ENCODE results near the gene VTI1B. TPM values are rescaled to one million over a fixed set of nuclear protein-coding genes. Genes with fewer than 3 reads are reported as not detected.
"Not testable (repeated sequence)": the region's sequence is repeated elsewhere in the genome, so short reads cannot be mapped to it uniquely, and the experiment has no call there.

VTI1B gene, protein sequence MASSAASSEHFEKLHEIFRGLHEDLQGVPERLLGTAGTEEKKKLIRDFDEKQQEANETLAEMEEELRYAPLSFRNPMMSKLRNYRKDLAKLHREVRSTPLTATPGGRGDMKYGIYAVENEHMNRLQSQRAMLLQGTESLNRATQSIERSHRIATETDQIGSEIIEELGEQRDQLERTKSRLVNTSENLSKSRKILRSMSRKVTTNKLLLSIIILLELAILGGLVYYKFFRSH
- polyA plus RNA-seq (ENCODE audit: insufficient read length) = 79.0 TPM

- peak; percentile 46 for DNase-seq (ENCODE audit: low read depth)
Observed at GRCh38 chr14:67674480-67675218, at the start of gene VTI1B. Gene VTI1B (minus strand): TSS chr14:67674632. CDS start chr14:67674489, 143 bp downstream.

- DNase-seq (ENCODE audit: low read depth) = peak; percentile 55
Observed at GRCh38 chr14:67722293-67722692, 47.9 kb upstream of the VTI1B start.

DNA sequence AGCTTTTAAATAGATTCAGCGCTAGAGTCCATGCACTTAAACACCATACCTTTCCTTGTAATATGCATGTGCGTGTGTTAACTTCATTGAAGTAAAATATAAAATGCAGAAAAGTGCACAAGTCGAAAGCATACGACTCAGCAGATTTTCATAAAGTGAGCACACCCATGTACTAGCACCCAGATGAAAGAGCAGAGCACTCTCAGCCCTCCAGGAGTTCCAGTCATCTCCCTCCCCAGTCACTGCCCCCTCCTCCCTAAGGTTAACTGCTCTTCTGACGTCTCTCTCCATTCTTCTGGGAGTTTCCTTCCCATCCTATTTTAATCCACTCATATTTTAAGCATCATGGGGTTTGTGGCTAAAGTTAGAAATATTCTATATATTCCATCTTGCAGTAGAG, 47.4 kb upstream of the VTI1B start:
- DNase-seq (ENCODE audit: low read depth) = no peak

GRCh38 chr14:67719866-67720265, 45.4 kb upstream of the VTI1B start:
- no peak for DNase-seq (ENCODE audit: low read depth)

- DNase-seq (ENCODE audit: low read depth) = not testable (repeated sequence)
Observed at GRCh38 chr14:67719385-67719784, 45.0 kb upstream of the VTI1B start.

GRCh38 chr14:67718265-67718664, 43.8 kb upstream of the VTI1B start:
- DNase-seq (ENCODE audit: low read depth) = no peak

DNA sequence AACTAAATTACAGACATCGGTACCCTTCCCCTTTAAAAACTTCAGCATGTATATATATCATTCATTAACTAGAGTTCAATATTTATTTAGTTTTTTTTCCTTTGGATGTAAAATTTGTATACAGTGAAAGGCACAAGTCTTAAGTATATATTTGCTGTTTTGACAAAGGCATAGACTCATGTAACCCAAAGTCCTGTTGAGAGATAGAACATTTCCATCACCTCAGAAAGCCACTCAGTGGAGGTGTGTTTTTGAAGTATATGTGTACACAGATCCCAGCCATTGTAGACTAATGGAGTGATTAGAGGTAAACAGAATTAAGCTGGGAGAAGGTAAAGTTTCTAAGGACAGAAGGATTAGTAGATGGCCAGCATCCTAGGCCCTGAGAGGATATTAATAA, 42.6 kb upstream of the VTI1B start:
- no peak for DNase-seq (ENCODE audit: low read depth)

DNA sequence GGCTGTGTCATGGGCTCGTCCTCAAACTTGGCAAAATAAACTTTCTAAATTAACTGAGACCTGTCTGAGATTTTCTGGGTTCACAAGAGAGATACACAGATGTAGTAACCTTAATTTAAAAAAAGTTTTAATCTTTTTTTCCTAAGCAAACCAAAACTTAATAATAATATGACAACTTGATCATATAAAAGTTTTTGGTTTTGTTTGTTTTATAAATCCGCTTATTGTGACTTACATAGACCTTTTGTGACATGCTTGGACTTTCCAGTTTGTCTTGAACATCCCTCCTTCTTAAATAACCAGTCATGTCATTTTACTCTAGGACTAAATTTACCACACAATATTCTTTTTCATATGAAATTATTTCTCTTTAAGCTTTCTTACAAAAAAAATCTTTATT, 35.8 kb upstream of the VTI1B start:
- no peak for DNase-seq (ENCODE audit: low read depth)

GRCh38 chr14:67709796-67710195, 35.4 kb upstream of the VTI1B start:
- DNase-seq (ENCODE audit: low read depth) = not testable (repeated sequence)

GRCh38 chr14:67709346-67709745, 34.9 kb upstream of the VTI1B start:
- DNase-seq (ENCODE audit: low read depth) = not testable (repeated sequence)

DNA sequence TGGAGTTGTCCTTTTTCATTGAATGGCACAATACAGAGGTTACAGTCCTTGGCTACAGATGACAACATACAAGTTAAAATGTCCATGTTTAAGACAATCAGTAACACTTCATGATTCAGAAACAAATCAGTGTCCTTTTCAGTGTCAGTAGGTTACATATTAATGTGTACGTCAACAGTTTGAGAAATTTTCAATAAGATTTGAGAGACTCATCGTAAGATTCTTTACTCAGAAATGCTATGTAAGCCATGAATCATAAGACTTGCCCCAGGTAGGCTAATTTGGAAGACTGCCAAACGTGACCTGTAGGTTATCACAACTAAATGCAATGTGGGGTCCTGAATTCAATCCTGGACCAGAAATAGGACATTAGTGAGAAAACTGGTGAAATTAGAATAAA, 30.8 kb upstream of the VTI1B start:
- no peak for DNase-seq (ENCODE audit: low read depth)

DNA sequence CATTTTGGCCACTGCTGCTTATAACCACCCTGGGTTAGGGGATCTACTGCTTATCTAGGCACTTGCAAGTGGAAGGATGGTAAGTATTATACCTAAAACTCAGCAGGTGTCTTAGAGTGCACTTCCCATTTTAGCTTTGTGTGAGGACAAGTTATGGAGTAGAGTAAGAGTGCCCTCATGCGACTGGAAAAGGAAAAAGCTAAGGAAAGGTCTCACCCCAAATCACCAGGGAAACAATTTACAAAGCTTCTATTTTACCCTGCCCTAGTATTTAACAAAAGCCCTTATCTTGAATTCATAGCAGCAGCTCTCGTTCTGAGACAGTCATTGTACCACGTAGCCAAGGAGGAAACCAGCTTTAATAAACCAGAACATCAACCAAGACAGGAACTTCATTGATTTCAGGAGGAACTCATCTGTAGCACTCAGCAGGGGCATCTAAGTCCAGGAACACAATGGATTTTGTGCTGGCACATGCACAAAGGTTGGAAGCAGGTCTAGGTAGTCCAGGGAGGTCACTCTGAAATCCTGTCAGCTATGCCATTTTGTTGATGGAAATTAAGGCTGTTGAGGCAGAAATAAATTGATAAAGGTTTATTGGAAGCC, 30.2 kb upstream of the VTI1B start:
- DNase-seq (ENCODE audit: low read depth) = peak; percentile 36

- DNase-seq (ENCODE audit: low read depth) = no peak
Observed at GRCh38 chr14:67703997-67704396, 29.6 kb upstream of the VTI1B start.

- DNase-seq (ENCODE audit: low read depth) = not testable (repeated sequence)
Observed at GRCh38 chr14:67701492-67701891, 27.1 kb upstream of the VTI1B start, which contains the start of gene RDH12. Gene RDH12 (plus strand): TSS chr14:67701886. CDS start chr14:67722643, 20,757 bp downstream.

GRCh38 chr14:67698179-67698578, 23.7 kb upstream of the VTI1B start:
- no peak for DNase-seq (ENCODE audit: low read depth)

DNA sequence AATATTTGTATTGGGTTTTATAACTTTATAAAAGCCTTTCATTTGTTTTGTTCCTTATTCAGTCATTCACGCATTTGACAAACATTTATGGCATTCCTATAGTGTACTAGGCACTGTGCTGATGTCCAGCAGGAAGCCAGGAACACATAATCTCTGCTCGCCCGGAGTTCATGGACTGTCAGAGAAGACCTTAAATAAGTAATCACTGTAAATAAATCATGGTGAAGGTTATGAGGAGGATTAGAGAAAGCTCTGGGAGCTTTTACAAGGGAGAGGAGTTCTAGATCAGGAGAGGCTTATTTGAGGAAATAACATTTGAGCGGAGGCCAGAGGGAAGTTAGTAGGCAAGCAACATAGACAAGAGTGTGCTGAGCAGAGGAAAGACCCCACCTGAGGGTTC, 22.6 kb upstream of the VTI1B start:
- no peak for DNase-seq (ENCODE audit: low read depth)

GRCh38 chr14:67695394-67695949, 21.0 kb upstream of the VTI1B start, which contains the start of gene RDH11:
Gene RDH11 (minus strand): TSS chr14:67695764. CDS start chr14:67695703, 61 bp downstream.
- peak; percentile 72 for DNase-seq (ENCODE audit: low read depth)

DNA sequence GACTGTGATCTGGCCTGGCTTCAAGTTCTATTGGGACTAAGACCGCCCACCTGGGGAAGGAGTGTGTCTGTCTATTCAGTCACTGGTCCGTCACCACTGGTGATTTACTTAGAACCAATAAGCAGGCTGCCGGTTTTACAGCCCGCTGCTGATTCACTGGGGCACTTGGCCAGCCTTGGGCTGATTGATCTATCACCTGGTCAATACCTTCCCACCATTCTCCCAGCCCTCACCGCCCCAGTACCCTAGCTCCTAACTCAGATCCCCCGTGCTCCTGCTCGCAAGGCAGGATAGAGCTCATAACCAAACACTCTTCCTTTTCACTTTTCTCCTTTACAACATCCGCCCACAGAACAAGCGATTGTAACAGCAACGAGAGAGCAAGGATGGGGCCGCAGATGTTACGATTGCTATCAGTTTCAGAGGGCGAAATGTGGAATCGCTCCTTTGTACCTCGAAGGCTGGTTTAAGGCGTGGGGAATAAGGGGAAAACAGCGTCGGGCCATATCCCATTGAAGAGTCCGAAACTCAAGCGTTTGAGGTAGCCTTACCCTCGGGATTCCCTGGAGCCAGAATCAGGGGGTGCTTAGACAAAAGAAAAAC, 20.5 kb upstream of the VTI1B start:
- peak; percentile 67 for DNase-seq (ENCODE audit: low read depth)

DNA sequence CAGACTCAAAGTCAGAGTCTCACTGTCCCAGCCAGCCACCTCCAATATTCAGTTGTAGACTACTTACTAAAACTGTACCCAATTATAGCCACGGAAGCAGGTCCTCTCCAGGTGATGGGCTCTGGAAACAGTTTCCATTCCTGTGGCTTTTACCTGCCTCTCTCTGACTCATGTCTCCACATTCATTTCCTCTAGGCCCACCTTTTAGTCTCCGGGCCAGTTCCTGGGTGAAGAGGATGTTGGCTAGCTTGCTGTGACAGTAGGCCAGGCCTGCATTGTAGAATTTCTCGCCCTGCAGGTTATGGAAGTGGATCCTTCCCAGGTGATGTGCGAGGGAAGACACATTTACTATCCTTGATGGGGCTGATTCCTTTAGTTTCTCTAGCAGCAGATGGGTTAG, 15.6 kb upstream of the VTI1B start:
- no peak for DNase-seq (ENCODE audit: low read depth)

- DNase-seq (ENCODE audit: low read depth) = no peak
Observed at GRCh38 chr14:67683842-67684241, 9.4 kb upstream of the VTI1B start.

DNA sequence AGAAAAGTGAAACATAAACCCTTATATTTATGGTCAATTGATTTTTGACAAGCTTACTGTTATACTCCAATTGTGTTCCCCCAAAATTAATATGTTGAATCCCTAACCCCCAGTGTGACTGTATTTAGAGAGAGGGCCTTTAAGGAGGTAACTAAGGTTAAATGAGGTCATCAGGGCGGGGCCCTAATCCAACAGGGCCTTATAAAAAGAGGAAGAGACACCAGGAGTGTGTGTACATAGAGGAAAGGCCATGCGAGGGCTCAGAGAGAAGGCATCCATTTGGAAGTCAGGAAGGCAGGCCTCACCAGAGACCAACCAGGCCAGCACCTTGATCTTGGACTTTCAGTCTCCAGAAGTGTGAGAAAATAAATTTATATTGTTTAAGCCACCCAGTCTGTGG, 6.5 kb upstream of the VTI1B start:
- DNase-seq (ENCODE audit: low read depth) = no peak

DNA sequence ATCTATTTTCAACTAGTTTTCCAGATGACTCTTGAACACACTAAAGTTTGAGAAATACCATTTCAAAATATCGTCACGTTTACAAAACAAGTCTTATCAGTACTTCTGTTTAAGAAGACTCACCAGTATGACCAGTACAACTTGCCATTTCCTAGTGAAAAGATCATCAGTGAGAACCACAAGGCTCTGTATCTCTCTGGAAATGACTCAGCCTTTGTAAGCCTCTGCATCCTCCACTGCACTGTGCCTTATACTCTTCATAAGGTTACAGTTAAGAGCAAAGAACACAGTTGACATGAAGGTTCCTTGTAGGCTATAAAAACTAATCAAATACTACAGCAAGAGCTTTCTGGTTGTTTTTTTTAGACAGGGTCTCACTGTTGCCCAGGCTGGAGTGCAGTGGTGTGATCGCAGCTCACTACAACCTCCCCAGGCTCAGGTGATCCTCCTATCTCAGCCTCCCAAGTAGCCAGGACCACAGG, 5.7 kb upstream of the VTI1B start:
- no peak for DNase-seq (ENCODE audit: low read depth)

All from forelimb muscle (tissue), 1 donor.